GM19438 (cell line): ENCODE results near the gene GET4.
"Not testable (repeated sequence)": the region's sequence is repeated elsewhere in the genome, so short reads cannot be mapped to it uniquely, and the experiment has no call there.

ENCODE experiments used
- ATAC-seq: cut with Tn5 transposase; IDR thresholded peaks from one replicate; pipeline ENCODE4 v1.9.1; 2021; ENCODE audit warnings: low read depth; ENCODE audit not compliant: unreplicated experiment

Gene GET4

GRCh38 chr7:867406-868188 is 8.8 kb upstream of the GET4 start:
- no peak for ATAC-seq

GRCh38 chr7:868189-868486 is 8.2 kb upstream of the GET4 start:
- no peak for ATAC-seq

GRCh38 chr7:869348-869747 is 7.0 kb upstream of the GET4 start:
- ATAC-seq, result no peak

GRCh38 chr7:871900-872537 is 4.3 kb upstream of the GET4 start:
- no peak for ATAC-seq

GRCh38 chr7:872685-873084 is 3.7 kb upstream of the GET4 start:
- ATAC-seq, result not testable (repeated sequence)

GRCh38 chr7:873367-874002 is 2.9 kb upstream of the GET4 start:
- no peak for ATAC-seq

- ATAC-seq, result no peak
These were observed 2.2 kb upstream of the GET4 start for GRCh38 chr7:874031-874749.

GRCh38 chr7:875051-875450 is 1.3 kb upstream of the GET4 start:
- ATAC-seq, result no peak

- no peak for ATAC-seq
These were observed 778 bp upstream of the GET4 start for GRCh38 chr7:875476-876076.

GRCh38 chr7:876972-877311 is 588 bp downstream of the GET4 start:
- ATAC-seq, result peak; percentile 13

GRCh38 chr7:877312-878232 is 1.2 kb downstream of the GET4 start:
- ATAC-seq, result no peak

GRCh38 chr7:879093-879492 is 2.7 kb downstream of the GET4 start:
- no peak for ATAC-seq

- ATAC-seq, result no peak
These were observed 3.4 kb downstream of the GET4 start for GRCh38 chr7:879706-880105.

- no peak for ATAC-seq
These were observed 4.1 kb downstream of the GET4 start for GRCh38 chr7:880450-880849.

GRCh38 chr7:881441-882234 is 5.3 kb downstream of the GET4 start:
- ATAC-seq, result no peak

- no peak for ATAC-seq
These were observed 6.1 kb downstream of the GET4 start for GRCh38 chr7:882336-883035.

GRCh38 chr7:883055-884021 is 7.0 kb downstream of the GET4 start:
- no peak for ATAC-seq
